ENCODE data around the gene TMEM91.
A peak's percentile ranks its signal among the peaks of the same experiment; 100 is the strongest.

Gene TMEM91

GRCh38 chr19:41397086-41398049, 21.0 kb downstream of the TMEM91 start, which contains the start of the genes BCKDHA and EXOSC5:
Gene BCKDHA (plus strand): TSS chr19:41397818. CDS start chr19:41397828, 10 bp downstream.
Gene EXOSC5 (minus strand): TSS chr19:41397359. CDS start chr19:41397328, 31 bp downstream.
- no peak for TF ChIP-seq CTCF (IDR thresholded peaks at IDR 0.05; ENCODE audit: borderline replicate concordance, insufficient read depth, low read depth, low read length)
- H3K4me3 ChIP-seq (ENCODE audit: low read depth, low read length) = peak within 1 kb of the TSS; percentile 91

- TF ChIP-seq CTCF (IDR thresholded peaks at IDR 0.05; ENCODE audit: borderline replicate concordance, insufficient read depth, low read depth, low read length) = no peak
- peak overlapping the region; percentile 73 for H3K4me3 ChIP-seq (ENCODE audit: low read depth, low read length)
Measured at GRCh38 chr19:41398050-41398418, 21.7 kb downstream of the TMEM91 start.

- peak overlapping the region; percentile 73 for H3K4me3 ChIP-seq (ENCODE audit: low read depth, low read length)
- no peak for TF ChIP-seq CTCF (IDR thresholded peaks at IDR 0.05; ENCODE audit: borderline replicate concordance, insufficient read depth, low read depth, low read length)
Measured at GRCh38 chr19:41398598-41398997, 22.3 kb downstream of the TMEM91 start.

GRCh38 chr19:41399091-41399490, 22.8 kb downstream of the TMEM91 start:
- no peak for TF ChIP-seq CTCF (IDR thresholded peaks at IDR 0.05; ENCODE audit: borderline replicate concordance, insufficient read depth, low read depth, low read length)
- H3K4me3 ChIP-seq (ENCODE audit: low read depth, low read length) = no peak overlapping the region

GRCh38 chr19:41399525-41399924, 23.2 kb downstream of the TMEM91 start:
- no peak for TF ChIP-seq CTCF (IDR thresholded peaks at IDR 0.05; ENCODE audit: borderline replicate concordance, insufficient read depth, low read depth, low read length)
- no peak overlapping the region for H3K4me3 ChIP-seq (ENCODE audit: low read depth, low read length)

- TF ChIP-seq CTCF (IDR thresholded peaks at IDR 0.05; ENCODE audit: borderline replicate concordance, insufficient read depth, low read depth, low read length) = no peak
- no peak overlapping the region for H3K4me3 ChIP-seq (ENCODE audit: low read depth, low read length)
Measured at GRCh38 chr19:41401483-41401882, 25.1 kb downstream of the TMEM91 start.

- H3K4me3 ChIP-seq (ENCODE audit: low read depth, low read length) = no peak overlapping the region
- no peak for TF ChIP-seq CTCF (IDR thresholded peaks at IDR 0.05; ENCODE audit: borderline replicate concordance, insufficient read depth, low read depth, low read length)
Measured at GRCh38 chr19:41402010-41402409, 25.7 kb downstream of the TMEM91 start.

Data from GM12875 (cell line).